ENCODE measurements around the gene RNASEH1.

DNA sequence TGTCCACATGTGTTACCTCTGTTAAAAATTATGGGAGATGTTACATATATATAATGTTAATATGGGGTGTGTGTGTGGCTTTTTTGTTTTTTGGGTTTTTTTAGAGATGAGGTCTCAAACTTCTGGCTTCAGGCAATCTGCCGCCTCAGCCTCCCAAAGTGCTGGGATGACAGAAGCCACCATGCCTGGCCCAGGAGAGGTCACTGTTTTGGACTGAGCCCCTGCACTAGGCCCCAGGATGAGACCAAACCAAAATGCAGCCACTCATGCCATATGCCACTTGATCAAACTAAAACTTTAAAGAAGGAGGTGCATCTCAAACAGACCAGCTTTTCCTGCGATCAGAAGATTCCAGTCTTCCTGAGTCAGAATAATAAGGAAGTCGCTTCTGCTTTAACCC lies 41.3 kb downstream of the RNASEH1 start:
- TF ChIP-seq, protein P1, sequence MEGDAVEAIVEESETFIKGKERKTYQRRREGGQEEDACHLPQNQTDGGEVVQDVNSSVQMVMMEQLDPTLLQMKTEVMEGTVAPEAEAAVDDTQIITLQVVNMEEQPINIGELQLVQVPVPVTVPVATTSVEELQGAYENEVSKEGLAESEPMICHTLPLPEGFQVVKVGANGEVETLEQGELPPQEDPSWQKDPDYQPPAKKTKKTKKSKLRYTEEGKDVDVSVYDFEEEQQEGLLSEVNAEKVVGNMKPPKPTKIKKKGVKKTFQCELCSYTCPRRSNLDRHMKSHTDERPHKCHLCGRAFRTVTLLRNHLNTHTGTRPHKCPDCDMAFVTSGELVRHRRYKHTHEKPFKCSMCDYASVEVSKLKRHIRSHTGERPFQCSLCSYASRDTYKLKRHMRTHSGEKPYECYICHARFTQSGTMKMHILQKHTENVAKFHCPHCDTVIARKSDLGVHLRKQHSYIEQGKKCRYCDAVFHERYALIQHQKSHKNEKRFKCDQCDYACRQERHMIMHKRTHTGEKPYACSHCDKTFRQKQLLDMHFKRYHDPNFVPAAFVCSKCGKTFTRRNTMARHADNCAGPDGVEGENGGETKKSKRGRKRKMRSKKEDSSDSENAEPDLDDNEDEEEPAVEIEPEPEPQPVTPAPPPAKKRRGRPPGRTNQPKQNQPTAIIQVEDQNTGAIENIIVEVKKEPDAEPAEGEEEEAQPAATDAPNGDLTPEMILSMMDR (IDR thresholded peaks at IDR 0.05), result no peak
- TF ChIP-seq POLR2A (IDR thresholded peaks at IDR 0.05) (no peak), POLR2AphosphoS5 (IDR thresholded peaks at IDR 0.05) (no peak), EP300 (IDR thresholded peaks at IDR 0.05) (no peak)
